Mucosa of gallbladder (tissue), 1 donor: Measurements from ENCODE around the gene MON1B. TPM values are rescaled to one million over a fixed set of nuclear protein-coding genes. Genes with fewer than 3 reads are reported as not detected.

Experiments
- DNase-seq: peaks from one replicate; pipeline ENCODE4 v3.0.0-alpha.2; 2020; ENCODE audit warnings: low spot score
- total RNA-seq: library from RNA; stranded (reverse); gene quantifications from one replicate; pipeline ENCODE4 v1.2.1, GENCODE V29; 2021
- donor health status: DM: no; HTN: no; CAD: no.

The MON1B gene
- total RNA-seq, 1 donor from 2014 or later: 86.3 TPM

DNA sequence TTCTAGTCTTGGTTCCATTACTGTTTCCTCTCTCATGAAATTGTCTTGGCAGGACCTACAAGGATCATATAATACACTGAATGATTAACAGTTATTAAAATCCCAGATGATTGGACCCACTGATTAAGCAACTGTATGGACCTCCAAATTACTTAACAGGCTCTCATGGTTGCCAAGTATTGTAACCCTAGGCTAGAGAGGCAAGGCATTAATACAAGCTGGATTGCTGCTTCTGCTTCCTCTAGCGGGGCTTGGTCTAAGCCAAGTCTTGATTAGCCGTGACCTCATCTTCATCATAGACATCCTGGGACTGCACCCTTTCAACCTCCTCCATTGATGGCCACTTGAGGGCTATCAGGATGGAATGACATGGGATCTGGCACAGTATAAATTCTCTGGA, 55.2 kb downstream of the MON1B start:
- DNase-seq: no peak

- no peak for DNase-seq
Measured at GRCh38 chr16:77250400-77250799, 59.4 kb downstream of the MON1B start.

Other genes starting within 250 kb of the MON1B start
- 2.3 TPM for gene SYCE1L, start 8.2 kb downstream of the MON1B start, total RNA-seq
- not detected for gene ADAMTS18, start 243.8 kb downstream of the MON1B start, total RNA-seq